ENCODE results near the gene CYP2C18. TPM values are rescaled to one million over a fixed set of nuclear protein-coding genes. Genes with fewer than 3 reads are reported as not detected.
"Not testable (repeated sequence)": the region's sequence is repeated elsewhere in the genome, so short reads cannot be mapped to it uniquely, and the experiment has no call there.

Gene CYP2C18
- total RNA-seq, 1 experiment from 2014 or later: not detected

DNA sequence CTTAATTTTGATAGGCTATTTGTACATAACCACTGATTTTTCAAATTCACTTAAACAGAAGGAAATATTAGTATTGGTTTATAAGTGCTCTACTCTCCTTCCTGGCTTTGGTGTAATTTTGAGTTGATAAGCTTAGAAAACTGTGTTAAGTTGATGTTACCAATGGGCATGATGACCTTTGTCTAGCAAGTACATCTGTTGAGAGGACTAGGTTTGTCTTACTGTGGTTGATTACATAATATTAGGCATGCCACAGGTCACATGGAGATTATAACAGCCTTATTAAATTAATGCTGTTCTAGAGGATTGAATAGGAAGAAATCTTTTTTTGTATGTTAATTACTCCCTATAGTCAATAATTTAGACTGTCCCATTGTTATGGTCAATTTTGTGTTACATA lies 27.0 kb downstream of the CYP2C18 start:
- in situ Hi-C loops (cut with HindIII; ENCODE audit: low pct_unique_long_range_greater_than_20kb, low sequenced_read_pairs): no loop called here
- no peak for DNase-seq (ENCODE audit: low read depth)

DNA sequence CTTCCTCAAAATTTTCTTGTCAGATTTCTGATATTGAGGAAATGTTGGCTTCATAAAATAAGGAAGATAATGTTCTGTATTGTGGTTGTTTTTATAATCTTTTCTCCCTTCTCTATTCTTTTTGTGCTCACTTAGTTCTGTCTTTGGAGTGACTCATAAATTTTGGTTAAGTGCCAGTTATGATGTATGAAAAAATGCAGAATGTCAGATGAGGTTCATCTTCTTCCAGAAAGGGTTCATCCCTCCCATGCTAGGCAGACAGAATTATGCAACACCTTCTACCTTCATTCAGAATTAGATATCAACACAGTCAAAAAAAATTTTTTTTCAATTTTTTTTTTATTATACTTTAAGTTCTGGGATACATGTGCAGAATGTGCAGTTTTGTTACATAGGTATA lies 42.3 kb downstream of the CYP2C18 start:
- no peak for DNase-seq (ENCODE audit: low read depth)

DNA sequence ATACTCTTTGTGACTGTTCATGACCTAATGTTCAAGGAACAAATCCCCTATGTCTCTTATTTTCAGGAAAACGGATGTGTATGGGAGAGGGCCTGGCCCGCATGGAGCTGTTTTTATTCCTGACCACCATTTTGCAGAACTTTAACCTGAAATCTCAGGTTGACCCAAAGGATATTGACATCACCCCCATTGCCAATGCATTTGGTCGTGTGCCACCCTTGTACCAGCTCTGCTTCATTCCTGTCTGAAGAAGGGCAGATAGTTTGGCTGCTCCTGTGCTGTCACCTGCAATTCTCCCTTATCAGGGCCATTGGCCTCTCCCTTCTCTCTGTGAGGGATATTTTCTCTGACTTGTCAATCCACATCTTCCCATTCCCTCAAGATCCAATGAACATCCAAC lies 51.7 kb downstream of the CYP2C18 start:
- in situ Hi-C loops (cut with HindIII; ENCODE audit: low pct_unique_long_range_greater_than_20kb, low sequenced_read_pairs): no loop called here
- no peak for DNase-seq (ENCODE audit: low read depth)

More for the DNA sequence above, 42.3 kb downstream of the CYP2C18 start:
- in situ Hi-C loops (cut with HindIII; ENCODE audit: low pct_unique_long_range_greater_than_20kb, low sequenced_read_pairs): no loop called here

DNA sequence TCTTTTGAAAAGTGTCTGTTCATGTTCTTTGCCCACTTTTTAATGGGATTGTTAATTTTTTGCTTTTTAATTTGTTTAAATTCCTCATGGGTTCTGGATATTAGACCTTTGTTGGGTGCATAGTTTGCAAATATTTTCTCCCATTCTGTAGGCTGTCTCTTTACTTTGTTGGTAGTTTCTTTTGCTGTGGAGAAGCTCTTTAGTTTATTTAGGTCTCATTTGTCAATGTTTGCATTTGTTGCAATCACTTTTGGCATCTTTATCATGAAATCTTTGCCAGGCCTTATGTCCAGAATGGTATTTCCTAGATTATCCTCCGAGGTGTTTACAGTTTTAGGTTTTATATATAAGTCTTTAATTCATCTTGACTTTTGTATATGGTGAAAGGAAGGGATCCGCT lies 55.1 kb downstream of the CYP2C18 start:
- DNase-seq (ENCODE audit: low read depth): no peak
- in situ Hi-C loops (cut with HindIII; ENCODE audit: low pct_unique_long_range_greater_than_20kb, low sequenced_read_pairs): no loop called here

DNA sequence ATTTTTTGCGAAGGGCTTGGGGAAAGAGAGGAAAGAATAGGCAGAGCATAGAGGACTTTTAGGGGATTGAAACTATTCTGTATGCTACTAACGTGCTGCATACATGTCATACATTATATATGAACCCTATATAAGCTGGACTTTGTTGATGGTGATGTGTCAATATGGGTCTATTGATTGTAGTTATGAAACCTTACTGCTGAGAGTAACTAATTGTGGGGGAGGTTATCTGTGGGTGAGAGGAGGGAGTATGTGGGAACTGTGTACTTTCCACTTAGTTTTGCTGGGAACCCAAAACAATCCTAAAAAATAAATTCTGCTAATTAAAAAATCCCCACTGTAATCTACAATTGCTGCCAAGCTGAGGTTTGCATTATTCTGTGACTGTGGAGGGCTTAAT lies 63.6 kb downstream of the CYP2C18 start:
- no peak for DNase-seq (ENCODE audit: low read depth)
- in situ Hi-C loops (cut with HindIII; ENCODE audit: low pct_unique_long_range_greater_than_20kb, low sequenced_read_pairs): no loop called here

DNA sequence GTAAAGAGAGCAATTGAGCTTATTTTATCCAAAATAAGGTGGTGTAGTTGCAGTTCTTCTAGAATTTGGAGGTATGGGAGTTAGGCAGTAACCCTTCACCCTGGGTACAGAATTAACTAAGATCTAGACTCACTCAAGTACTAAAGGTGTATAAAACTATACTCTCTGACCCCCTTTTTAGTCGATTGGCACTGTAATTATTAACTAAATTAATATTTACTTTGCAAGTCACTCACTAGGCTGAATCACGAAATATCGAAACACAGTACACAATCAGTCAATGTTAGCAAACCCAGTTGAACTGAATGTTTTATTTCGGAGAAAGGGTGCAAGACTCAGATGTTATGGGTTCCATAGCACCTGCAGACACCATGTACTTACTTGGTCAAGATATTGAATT lies 64.3 kb downstream of the CYP2C18 start:
- in situ Hi-C loops (cut with HindIII; ENCODE audit: low pct_unique_long_range_greater_than_20kb, low sequenced_read_pairs): no loop called here
- no peak for DNase-seq (ENCODE audit: low read depth)

DNA sequence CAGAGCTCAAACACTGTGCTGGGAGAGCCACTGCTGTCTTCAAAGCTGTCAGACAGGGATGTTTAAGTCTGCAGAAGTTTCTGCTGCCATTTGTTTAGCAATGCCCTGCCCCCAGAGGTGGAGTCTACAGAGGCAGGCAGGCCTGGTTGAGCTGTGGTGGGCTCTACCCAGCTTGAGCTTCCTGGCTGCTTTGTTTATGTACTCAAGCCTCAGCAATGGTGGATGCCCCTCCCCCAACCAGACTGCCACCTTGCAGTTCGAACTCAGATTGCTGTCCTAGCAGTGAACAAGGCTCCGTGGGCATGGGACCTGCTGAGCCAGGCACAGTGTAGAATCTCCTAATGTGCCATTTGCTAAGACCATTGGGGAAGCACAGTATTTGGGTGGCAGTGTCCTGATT lies 74.4 kb downstream of the CYP2C18 start:
- in situ Hi-C loops (cut with HindIII; ENCODE audit: low pct_unique_long_range_greater_than_20kb, low sequenced_read_pairs): no loop called here

DNA sequence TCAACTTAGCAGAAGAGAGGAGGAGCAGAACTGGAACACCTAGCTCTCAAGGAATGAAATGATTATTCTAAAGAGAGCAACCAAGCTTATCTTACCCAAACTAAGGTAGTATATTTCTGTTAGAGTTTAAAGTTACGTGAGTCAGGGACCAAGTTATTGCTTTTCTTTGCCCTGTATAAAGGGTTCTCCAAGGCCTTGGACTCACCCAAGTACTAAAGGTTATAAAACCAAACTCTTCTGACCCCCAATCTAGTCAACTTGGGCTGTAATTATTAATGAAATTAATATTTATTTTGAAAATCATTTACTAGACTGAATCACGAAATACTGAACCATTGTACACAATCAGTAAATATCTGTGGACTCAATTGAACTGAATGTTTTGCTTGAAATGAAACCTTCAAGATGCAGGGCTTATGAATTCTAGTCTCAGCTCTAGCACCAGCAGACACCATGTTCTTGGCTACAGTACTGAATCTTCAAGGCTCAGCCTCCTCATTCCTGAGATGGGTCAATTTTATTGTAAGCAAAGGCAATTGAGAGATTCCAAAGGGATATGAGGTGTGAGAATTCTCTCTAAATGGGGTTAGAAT lies 77.2 kb downstream of the CYP2C18 start:
- in situ Hi-C loops (cut with HindIII; ENCODE audit: low pct_unique_long_range_greater_than_20kb, low sequenced_read_pairs): no loop called here
- DNase-seq (ENCODE audit: low read depth): no peak

More for the DNA sequence above, 74.4 kb downstream of the CYP2C18 start:
- DNase-seq (ENCODE audit: low read depth): no peak

DNA sequence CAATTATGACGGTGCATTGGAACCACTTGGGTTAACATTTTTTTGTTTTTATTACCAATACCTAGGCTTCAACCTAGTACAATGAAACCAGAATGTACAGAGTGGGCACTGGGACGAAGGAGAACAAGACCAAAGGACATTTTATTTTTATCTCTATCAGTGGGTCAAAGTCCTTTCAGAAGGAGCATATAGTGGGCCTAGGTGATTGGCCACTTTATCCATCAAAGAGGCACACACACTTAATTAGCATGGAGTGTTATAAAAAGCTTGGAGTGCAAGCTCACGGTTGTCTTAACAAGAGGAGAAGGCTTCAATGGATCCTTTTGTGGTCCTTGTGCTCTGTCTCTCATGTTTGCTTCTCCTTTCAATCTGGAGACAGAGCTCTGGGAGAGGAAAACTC lies 78.9 kb downstream of the CYP2C18 start, which contains the start of gene CYP2C19:
Gene CYP2C19 (plus strand): TSS at position 289 of the 400 bp plus-strand sequence. CDS start 25 bp downstream, at position 314.
- in situ Hi-C loops (cut with HindIII; ENCODE audit: low pct_unique_long_range_greater_than_20kb, low sequenced_read_pairs): no loop called here

DNA sequence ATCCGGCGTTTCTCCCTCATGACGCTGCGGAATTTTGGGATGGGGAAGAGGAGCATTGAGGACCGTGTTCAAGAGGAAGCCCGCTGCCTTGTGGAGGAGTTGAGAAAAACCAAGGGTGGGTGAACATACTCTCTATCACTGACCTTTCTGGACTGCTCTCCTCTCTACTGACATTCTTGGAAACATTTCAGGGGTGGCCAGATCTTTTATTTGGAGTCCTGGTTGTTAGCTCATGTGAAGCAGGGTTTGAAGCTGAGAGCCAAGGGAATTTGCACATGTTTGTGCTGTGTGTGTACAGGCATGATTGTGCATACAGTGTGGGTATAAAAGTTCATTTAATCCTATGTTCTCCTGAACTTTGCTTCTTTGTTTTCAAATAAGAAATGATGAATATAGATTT lies 91.9 kb downstream of the CYP2C18 start:
- in situ Hi-C loops (cut with HindIII; ENCODE audit: low pct_unique_long_range_greater_than_20kb, low sequenced_read_pairs); DNase-seq (ENCODE audit: low read depth): not testable (repeated sequence)

More for the DNA sequence above, 78.9 kb downstream of the CYP2C18 start, which contains the start of gene CYP2C19:
- DNase-seq (ENCODE audit: low read depth): no peak

DNA sequence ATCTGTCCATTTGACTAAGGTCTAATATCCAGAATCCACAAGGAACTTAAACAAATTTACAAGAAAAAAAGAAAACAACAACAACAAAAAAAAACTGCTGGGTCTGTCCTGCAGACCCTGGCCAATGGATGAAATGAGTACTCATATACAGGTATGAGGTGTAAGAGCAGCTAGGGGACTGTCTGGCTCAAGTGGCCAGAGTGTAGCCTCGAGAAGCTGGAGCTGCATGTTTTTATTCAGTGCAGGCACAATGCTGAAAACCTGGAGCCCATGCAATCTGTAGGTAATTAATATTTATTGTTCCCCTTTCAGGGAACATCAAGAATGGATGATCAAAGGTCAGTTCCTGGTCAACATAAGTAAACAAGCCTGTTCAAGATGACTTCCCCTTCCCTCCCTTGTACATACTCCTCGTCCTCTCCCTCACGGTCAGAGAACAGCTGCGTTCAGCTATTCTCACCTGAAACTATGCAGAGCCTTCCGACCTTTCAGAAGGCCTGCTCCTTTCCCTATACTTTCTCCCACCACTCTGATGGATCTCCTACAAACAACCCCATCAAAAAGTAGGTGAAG lies 94.4 kb downstream of the CYP2C18 start:
- in situ Hi-C loops (cut with HindIII; ENCODE audit: low pct_unique_long_range_greater_than_20kb, low sequenced_read_pairs): no loop called here
- DNase-seq (ENCODE audit: low read depth): no peak

DNA sequence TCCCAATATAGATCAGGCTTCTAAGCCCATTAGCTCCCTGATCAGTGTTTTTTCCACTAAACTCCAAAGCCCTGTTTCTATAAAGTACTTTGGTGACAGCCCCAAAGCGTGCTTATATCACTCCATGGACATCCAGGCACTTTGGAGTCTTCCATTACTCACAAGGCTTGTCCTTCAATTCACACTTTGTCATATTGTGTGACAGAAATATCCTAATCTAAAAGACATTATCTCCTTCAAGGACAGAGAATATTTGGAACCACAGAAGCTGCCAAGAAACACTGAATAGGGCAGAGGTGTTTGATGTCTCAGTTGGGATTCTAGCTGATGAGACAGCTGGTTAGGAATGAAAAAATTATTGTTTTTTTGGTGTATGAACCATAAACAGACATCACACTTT lies 97.3 kb downstream of the CYP2C18 start:
- in situ Hi-C loops (cut with HindIII; ENCODE audit: low pct_unique_long_range_greater_than_20kb, low sequenced_read_pairs): no loop called here
- no peak for DNase-seq (ENCODE audit: low read depth)

DNA sequence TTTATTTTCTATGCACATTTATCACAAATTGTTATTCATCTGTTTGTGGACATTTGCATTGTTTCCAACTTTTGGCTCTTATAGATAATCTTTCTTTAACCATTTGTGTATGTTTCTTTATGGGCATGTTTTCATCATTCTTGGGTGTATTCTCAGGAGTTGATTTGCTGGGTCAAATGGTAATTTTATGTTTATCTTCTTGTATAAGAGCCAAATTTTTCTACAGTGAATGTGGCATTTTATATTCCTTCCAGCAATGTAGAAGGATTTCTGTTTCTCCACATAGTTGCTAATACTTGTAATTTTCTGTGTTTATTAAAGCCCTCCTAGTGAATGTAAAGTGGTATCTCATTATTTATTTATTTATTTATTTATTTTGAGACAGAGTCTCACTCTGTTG lies 100.7 kb downstream of the CYP2C18 start:
- in situ Hi-C loops (cut with HindIII; ENCODE audit: low pct_unique_long_range_greater_than_20kb, low sequenced_read_pairs): no loop called here
- DNase-seq (ENCODE audit: low read depth): no peak

DNA sequence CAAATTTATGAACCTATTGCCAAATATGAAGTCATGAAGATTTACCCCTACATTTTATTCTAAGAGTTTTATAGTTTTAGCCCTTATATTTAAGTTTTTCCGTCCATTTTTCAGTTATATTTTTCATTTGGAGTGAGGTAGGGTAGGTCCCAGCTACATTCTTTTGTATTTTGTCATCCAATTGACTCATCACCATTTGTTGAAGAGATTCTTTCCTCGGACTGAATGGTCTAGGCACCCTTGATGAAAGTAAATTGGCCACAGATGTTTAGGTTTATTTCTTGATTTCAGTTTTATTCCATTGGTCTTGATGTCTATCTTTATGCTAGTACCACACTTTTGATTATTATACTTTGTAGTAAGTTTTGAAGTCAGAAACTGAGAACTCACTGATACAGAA lies 101.7 kb downstream of the CYP2C18 start:
- in situ Hi-C loops (cut with HindIII; ENCODE audit: low pct_unique_long_range_greater_than_20kb, low sequenced_read_pairs): no loop called here
- no peak for DNase-seq (ENCODE audit: low read depth)

Other genes with a start within 250 kb of the CYP2C18 start
- gene HELLS, start 137.9 kb upstream of the CYP2C18 start, total RNA-seq (2014; rRNA removed; shearing (Covaris generic); ENCODE audit: low replicate concordance): 59.2 and 74.8 TPM in 2 replicates
- 0.41 TPM in 1 of 2 replicates, not detected in the other for gene CYP2C19, start 79.0 kb downstream of the CYP2C18 start, total RNA-seq (2014; rRNA removed; shearing (Covaris generic); ENCODE audit: low replicate concordance)

All from Caki2 (cell line).